ENCODE results near the gene RUNX1.

DNA sequence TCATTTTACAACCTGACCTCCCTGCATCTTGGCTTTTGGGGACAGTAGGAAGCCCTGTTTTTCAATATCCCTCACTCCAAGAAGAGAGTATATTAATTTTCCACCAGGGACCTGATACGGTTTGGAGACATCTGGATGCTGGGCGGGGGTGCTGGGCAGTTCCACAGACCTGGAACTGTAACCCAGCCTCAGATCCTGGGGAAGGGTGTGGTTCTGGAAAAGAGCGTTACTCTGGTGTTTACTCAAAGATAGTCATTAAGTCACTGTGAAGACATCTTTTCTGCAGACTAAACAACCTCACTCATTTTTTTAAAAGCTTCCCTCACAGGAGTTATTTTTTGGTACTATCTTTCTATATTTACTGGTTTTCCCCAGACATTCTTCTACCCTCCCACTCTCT, 190.5 kb downstream of the RUNX1 start:
- no peak for TF ChIP-seq FOXM1 (IDR thresholded peaks at IDR 0.05; ENCODE audit: low read depth)
- TF ChIP-seq EZH2phosphoT487 (IDR thresholded peaks at IDR 0.05; ENCODE audit: borderline replicate concordance, low read depth) = no peak
- no peak for TF ChIP-seq POLR2AphosphoS5 (IDR thresholded peaks at IDR 0.05; ENCODE audit: low read depth, low read length)
